Chondrocyte (in vitro differentiated cells): ENCODE results near the gene LRIG3. TPM values are rescaled to one million over a fixed set of nuclear protein-coding genes. Genes with fewer than 3 reads are reported as not detected.
A peak's percentile ranks its signal among the peaks of the same experiment; 100 is the strongest.
"Not testable (repeated sequence)": the region's sequence is repeated elsewhere in the genome, so short reads cannot be mapped to it uniquely, and the experiment has no call there.

Experiments
- DNase-seq: peaks from one replicate; pipeline ENCODE4 v3.0.0; 2021; ENCODE audit warnings: mixed read lengths, low spot score
- H3K27ac Mint-ChIP-seq: one replicate; pipeline ENCODE4 v1.8.0; 2021; ENCODE audit warnings: mild to moderate bottlenecking, moderate library complexity, mixed read lengths; ENCODE audit not compliant: unreplicated experiment
- H3K27me3 Mint-ChIP-seq: 2 replicates; pipeline ENCODE4 v1.8.0; 2021; ENCODE audit warnings: low read depth, mixed read lengths
- H3K36me3 Mint-ChIP-seq: 2 replicates; pipeline ENCODE4 v1.8.0; 2021; ENCODE audit warnings: low read depth, mixed read lengths
- H3K4me1 Mint-ChIP-seq: 2 replicates; pipeline ENCODE4 v1.8.0; 2021; ENCODE audit warnings: low read depth, mild to moderate bottlenecking, mixed read lengths
- H3K4me3 Mint-ChIP-seq: one replicate; pipeline ENCODE4 v1.8.0; 2021; ENCODE audit warnings: mild to moderate bottlenecking, moderate library complexity, mixed read lengths; ENCODE audit not compliant: unreplicated experiment
- H3K9me3 Mint-ChIP-seq: 2 replicates; pipeline ENCODE4 v1.8.0; 2021; ENCODE audit warnings: low read depth, mixed read lengths
- total RNA-seq: library from RNA; stranded (reverse); gene quantifications from 3 replicates; pipeline ENCODE4 v1.2.1, GENCODE V29; 2021
- TF ChIP-seq, protein P1 (sequence below): fragments of 200-600 bp; sonication (generic); IDR thresholded peaks from 2 replicates; pipeline ENCODE4 v1.5.0; 2021; ENCODE audit warnings: antibody characterized with exemption, mild to moderate bottlenecking, moderate library complexity

Gene LRIG3
- total RNA-seq, 1 donor from 2014 or later, result 85.8 TPM

DNA sequence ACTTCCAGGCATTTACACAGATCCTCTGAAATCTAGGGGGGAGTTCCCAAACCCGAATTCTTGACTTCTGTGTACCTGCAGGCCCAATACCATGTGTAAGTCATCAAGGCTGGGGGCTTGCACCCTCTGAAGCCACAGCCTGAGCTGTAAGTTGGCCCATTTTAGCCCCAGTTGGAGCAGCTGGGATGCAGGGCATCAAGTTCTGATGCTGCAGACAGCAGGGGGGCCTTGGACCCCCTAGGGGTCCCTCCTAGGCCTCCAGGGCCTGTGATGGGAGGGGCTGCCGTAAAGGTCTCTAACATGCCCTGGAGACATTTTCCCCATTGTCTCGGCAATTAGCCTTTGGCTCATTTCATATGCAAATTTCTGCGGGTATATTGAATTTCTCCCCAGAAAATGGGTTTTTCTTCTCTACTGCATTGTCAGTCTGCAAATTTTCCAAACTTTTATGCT lies 59.5 kb downstream of the LRIG3 start:
- H3K27me3 Mint-ChIP-seq, result no peaks in the 10 kb centered on the region
- peaks cover 11% of the 10 kb centered on the region for H3K4me1 Mint-ChIP-seq
- no peak for DNase-seq
- peaks cover 11% of the 10 kb centered on the region for H3K36me3 Mint-ChIP-seq
- TF ChIP-seq, protein P1, sequence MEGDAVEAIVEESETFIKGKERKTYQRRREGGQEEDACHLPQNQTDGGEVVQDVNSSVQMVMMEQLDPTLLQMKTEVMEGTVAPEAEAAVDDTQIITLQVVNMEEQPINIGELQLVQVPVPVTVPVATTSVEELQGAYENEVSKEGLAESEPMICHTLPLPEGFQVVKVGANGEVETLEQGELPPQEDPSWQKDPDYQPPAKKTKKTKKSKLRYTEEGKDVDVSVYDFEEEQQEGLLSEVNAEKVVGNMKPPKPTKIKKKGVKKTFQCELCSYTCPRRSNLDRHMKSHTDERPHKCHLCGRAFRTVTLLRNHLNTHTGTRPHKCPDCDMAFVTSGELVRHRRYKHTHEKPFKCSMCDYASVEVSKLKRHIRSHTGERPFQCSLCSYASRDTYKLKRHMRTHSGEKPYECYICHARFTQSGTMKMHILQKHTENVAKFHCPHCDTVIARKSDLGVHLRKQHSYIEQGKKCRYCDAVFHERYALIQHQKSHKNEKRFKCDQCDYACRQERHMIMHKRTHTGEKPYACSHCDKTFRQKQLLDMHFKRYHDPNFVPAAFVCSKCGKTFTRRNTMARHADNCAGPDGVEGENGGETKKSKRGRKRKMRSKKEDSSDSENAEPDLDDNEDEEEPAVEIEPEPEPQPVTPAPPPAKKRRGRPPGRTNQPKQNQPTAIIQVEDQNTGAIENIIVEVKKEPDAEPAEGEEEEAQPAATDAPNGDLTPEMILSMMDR, result no peak
- no peak overlapping the region for H3K4me3 Mint-ChIP-seq
- peaks cover 2% of the 10 kb centered on the region for H3K9me3 Mint-ChIP-seq
- H3K27ac Mint-ChIP-seq, result peak overlapping the region; percentile 59

DNA sequence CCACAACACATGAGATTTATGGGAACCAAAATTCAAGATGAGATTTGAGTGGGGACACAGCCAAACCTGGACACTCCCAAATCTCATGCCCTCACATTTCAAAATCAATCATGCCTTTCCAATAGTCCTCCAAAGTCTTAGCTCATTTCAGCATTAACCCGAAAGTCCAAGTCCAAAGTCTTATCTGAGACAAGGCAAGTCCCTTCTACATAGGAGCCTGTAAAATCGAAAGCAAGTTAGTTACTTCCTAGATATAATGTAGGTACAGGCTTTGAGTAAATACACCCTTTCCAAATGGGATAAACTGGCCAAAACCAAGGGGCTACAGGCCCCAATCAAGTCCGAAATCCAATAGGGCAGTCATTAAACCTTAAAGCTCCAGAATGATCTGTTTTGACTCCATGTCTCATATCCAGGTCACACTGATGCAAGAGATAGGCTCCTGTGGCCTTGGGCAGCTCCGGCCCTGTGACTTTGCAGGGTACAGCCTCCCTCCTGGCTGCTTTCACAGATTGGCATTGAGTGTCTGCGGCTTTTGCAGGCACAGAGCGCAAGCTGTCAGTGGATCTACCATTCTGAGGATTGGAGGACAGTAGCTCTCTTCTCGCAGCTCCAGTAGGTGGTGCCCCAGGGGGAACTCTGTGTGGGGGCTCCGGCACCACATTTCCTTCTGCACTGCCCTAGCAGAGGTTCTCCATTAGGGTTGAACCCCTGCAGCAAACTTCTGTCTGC lies 60.1 kb downstream of the LRIG3 start:
- H3K4me3 Mint-ChIP-seq, result no peak overlapping the region
- H3K9me3 Mint-ChIP-seq, result peaks cover 2% of the 10 kb centered on the region

DNA sequence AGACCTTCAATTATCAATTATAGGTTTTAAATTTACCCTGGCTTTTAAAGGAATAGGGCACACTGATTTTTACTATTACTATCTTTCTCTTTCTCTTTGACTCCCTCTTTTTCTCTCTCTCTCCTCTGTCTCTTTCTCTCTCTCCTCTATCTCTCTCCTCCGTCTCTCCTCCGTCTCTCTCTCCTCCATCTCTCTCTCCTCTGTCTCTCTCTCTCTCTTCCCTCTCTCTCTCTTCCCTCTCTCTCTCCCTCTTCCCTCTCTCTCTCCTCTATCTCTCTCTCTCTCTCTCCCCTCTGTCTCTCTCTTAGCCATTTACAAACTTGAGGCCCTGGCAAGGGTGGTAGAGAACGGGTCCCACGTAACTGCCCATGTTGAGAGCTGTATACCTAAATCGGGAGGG lies 62.3 kb downstream of the LRIG3 start:
- Mint-ChIP-seq H3K9me3 (peaks cover 2% of the 10 kb centered on the region), H3K36me3 (peaks cover 18% of the 10 kb centered on the region), H3K4me3 (no peak overlapping the region), H3K27me3 (no peaks in the 10 kb centered on the region), H3K27ac (peak overlapping the region; percentile 59), H3K4me1 (peaks cover 11% of the 10 kb centered on the region)
- TF ChIP-seq, protein P1, result no peak
- no peak for DNase-seq

More for the DNA sequence above, 60.1 kb downstream of the LRIG3 start:
- H3K36me3 Mint-ChIP-seq, result peaks cover 11% of the 10 kb centered on the region
- H3K4me1 Mint-ChIP-seq, result peaks cover 11% of the 10 kb centered on the region
- H3K27ac Mint-ChIP-seq, result no peak overlapping the region
- TF ChIP-seq, protein P1, result no peak
- no peaks in the 10 kb centered on the region for H3K27me3 Mint-ChIP-seq
- no peak for DNase-seq

DNA sequence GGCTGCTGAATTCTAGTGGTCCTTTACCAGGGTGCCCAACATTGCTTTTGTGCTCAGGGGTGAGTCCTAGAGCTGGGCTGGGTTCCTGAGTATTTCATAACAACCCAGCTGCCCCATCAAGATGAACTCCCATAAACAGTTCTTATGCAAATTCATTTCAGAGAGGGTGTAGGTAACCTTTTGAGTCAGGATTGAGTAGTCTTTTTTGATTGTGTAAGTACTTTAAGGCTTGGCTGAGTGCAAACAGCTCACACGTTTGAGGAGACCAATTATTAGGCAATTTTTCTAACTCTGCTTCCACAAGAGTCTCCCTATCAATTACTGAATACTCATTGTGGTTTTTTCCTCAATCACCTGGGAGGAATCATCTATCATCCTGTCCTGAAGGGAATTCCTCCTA lies 63.1 kb downstream of the LRIG3 start:
- H3K4me1 Mint-ChIP-seq, result peaks cover 11% of the 10 kb centered on the region
- H3K4me3 Mint-ChIP-seq, H3K9me3 Mint-ChIP-seq, H3K27me3 Mint-ChIP-seq, DNase-seq, H3K27ac Mint-ChIP-seq: not testable (repeated sequence)
- peaks cover 23% of the 10 kb centered on the region for H3K36me3 Mint-ChIP-seq

DNA sequence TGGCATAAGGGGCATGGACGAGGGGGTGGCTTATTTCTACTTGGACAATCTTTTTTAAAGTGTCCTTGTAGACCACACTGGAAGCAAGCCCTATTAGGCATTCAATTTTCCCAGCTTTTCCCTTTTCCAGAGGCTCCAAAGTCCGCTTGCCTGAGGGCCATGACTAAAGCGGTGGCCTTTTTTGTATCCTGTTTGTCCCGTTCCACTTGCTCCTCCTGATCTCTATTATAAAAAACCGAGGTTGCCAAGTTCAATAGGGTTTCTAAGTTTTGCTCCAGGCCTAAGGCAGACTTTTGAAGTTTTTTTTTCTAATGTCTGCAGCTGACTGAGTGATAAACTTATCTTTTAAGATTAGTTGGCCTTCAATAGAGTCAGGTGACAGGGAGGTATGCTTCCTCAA lies 64.7 kb downstream of the LRIG3 start:
- not testable (repeated sequence) for H3K4me3 Mint-ChIP-seq, DNase-seq, H3K4me1 Mint-ChIP-seq, H3K27ac Mint-ChIP-seq, H3K27me3 Mint-ChIP-seq, H3K9me3 Mint-ChIP-seq
- H3K36me3 Mint-ChIP-seq, result peaks cover 30% of the 10 kb centered on the region

DNA sequence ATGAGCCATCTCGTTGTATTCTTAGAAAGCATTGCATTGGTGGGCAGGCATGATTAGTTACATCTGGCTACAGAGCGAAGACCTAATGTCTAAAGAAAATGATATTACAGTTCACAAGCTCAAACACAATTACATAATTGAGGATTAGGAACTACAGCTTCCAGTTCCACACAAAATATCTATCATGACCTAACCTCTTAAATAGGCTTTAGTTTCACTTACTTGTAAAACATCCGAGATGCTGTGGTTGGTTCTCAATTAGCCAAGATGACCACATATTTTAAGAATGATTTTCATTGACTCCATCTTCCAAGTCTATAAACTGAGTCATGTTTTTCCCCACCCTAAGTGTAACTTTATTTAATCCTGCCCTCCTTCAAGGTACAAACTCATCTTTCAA lies 69.5 kb downstream of the LRIG3 start:
- no peak for DNase-seq
- H3K27ac Mint-ChIP-seq, result no peak overlapping the region
- H3K4me3 Mint-ChIP-seq, result no peak overlapping the region
- TF ChIP-seq, protein P1, result no peak
- no peaks in the 10 kb centered on the region for H3K9me3 Mint-ChIP-seq
- peaks cover 17% of the 10 kb centered on the region for H3K4me1 Mint-ChIP-seq
- H3K36me3 Mint-ChIP-seq, result peaks cover 26% of the 10 kb centered on the region
- no peaks in the 10 kb centered on the region for H3K27me3 Mint-ChIP-seq
